GM21825 (cell line): ENCODE measurements around the gene P2RX7.
"Not testable (repeated sequence)": the region's sequence is repeated elsewhere in the genome, so short reads cannot be mapped to it uniquely, and the experiment has no call there.

Experiments
- ATAC-seq: cut with Tn5 transposase; IDR thresholded peaks from one replicate; pipeline ENCODE4 v1.9.1; 2021; ENCODE audit warnings: mild to moderate bottlenecking, moderate library complexity; ENCODE audit not compliant: unreplicated experiment

Gene P2RX7

GRCh38 chr12:121226399-121226798 lies 93.7 kb downstream of the P2RX7 start:
- ATAC-seq, result no peak

GRCh38 chr12:121226871-121227270 lies 94.2 kb downstream of the P2RX7 start:
- ATAC-seq, result peak; percentile 14

- ATAC-seq, result peak; percentile 53
These were observed 94.6 kb downstream of the P2RX7 start for GRCh38 chr12:121227294-121227693.

GRCh38 chr12:121228919-121229665 lies 96.4 kb downstream of the P2RX7 start:
- no peak for ATAC-seq

- ATAC-seq, result not testable (repeated sequence)
These were observed 97.3 kb downstream of the P2RX7 start for GRCh38 chr12:121229826-121230537.

- ATAC-seq, result no peak
These were observed 97.8 kb downstream of the P2RX7 start for GRCh38 chr12:121230538-121230907.

GRCh38 chr12:121232163-121232562 lies 99.5 kb downstream of the P2RX7 start:
- ATAC-seq, result no peak

- ATAC-seq, result no peak
These were observed 100.4 kb downstream of the P2RX7 start for GRCh38 chr12:121232977-121233627.

- ATAC-seq, result no peak
These were observed 100.9 kb downstream of the P2RX7 start for GRCh38 chr12:121233628-121234020.

- no peak for ATAC-seq
These were observed 104.1 kb downstream of the P2RX7 start for GRCh38 chr12:121236776-121237175.

GRCh38 chr12:121237415-121237814 lies 104.7 kb downstream of the P2RX7 start:
- ATAC-seq, result no peak
